Measurements from ENCODE around the gene TMEM184B. TPM values are rescaled to one million over a fixed set of nuclear protein-coding genes. Genes with fewer than 3 reads are reported as not detected.

The TMEM184B gene
- total RNA-seq, 1 donor from 2014 or later = 88.0 TPM

- TF ChIP-seq CTCF (IDR thresholded peaks at IDR 0.05) = no peak
- Mint-ChIP-seq H3K9me3 (ENCODE audit: unreplicated experiment) (no peaks in the 10 kb centered on the region), H3K4me1 (ENCODE audit: unreplicated experiment) (peaks cover 23% of the 10 kb centered on the region), H3K27me3 (ENCODE audit: unreplicated experiment) (no peaks in the 10 kb centered on the region), H3K36me3 (ENCODE audit: unreplicated experiment) (peaks cover 12% of the 10 kb centered on the region), H3K27ac (ENCODE audit: unreplicated experiment) (no peak overlapping the region), H3K4me3 (ENCODE audit: unreplicated experiment) (no peak overlapping the region)
- DNase-seq (ENCODE audit: extremely low spot score, unreplicated experiment) = no peak
These were observed 60.4 kb downstream of the TMEM184B start for GRCh38 chr22:38212442-38212841.

DNA sequence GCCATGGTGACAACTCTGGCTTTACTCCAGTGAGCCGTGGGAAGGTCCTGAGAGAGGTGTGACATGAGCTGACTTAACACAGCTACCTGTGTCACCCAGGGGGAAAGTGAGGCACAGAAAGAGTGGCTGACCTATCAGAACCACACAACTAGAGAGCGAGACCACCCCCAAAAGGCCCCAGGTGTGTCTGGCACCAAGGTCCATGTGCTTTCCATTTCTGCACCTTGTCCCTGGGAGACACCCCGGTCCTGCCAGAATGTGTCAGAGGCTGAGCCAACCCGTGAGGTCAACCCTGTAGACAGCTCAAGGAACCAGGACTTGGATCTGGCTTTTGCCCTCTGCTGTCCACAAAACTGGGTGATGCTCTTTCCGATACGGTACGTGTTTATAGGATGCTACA is 61.3 kb downstream of the TMEM184B start:
- no peak overlapping the region for H3K4me3 Mint-ChIP-seq (ENCODE audit: unreplicated experiment)
- no peak overlapping the region for H3K27ac Mint-ChIP-seq (ENCODE audit: unreplicated experiment)
- H3K27me3 Mint-ChIP-seq (ENCODE audit: unreplicated experiment) = no peaks in the 10 kb centered on the region
- DNase-seq (ENCODE audit: extremely low spot score, unreplicated experiment) = no peak
- peaks cover 21% of the 10 kb centered on the region for H3K4me1 Mint-ChIP-seq (ENCODE audit: unreplicated experiment)
- no peaks in the 10 kb centered on the region for H3K9me3 Mint-ChIP-seq (ENCODE audit: unreplicated experiment)
- peaks cover 11% of the 10 kb centered on the region for H3K36me3 Mint-ChIP-seq (ENCODE audit: unreplicated experiment)
- no peak for TF ChIP-seq CTCF (IDR thresholded peaks at IDR 0.05)

GRCh38 chr22:38208551-38208968 is 64.2 kb downstream of the TMEM184B start:
- H3K27me3 Mint-ChIP-seq (ENCODE audit: unreplicated experiment) = no peaks in the 10 kb centered on the region
- no peak overlapping the region for H3K27ac Mint-ChIP-seq (ENCODE audit: unreplicated experiment)
- no peak overlapping the region for H3K4me3 Mint-ChIP-seq (ENCODE audit: unreplicated experiment)
- H3K36me3 Mint-ChIP-seq (ENCODE audit: unreplicated experiment) = peaks cover 4% of the 10 kb centered on the region
- H3K9me3 Mint-ChIP-seq (ENCODE audit: unreplicated experiment) = no peaks in the 10 kb centered on the region
- H3K4me1 Mint-ChIP-seq (ENCODE audit: unreplicated experiment) = peaks cover 33% of the 10 kb centered on the region
- no peak for TF ChIP-seq CTCF (IDR thresholded peaks at IDR 0.05)
- DNase-seq (ENCODE audit: extremely low spot score, unreplicated experiment) = no peak

GRCh38 chr22:38207898-38208432 is 64.8 kb downstream of the TMEM184B start:
- DNase-seq (ENCODE audit: extremely low spot score, unreplicated experiment) = no peak
- no peak for TF ChIP-seq CTCF (IDR thresholded peaks at IDR 0.05)
- H3K27me3 Mint-ChIP-seq (ENCODE audit: unreplicated experiment) = no peaks in the 10 kb centered on the region
- no peaks in the 10 kb centered on the region for H3K9me3 Mint-ChIP-seq (ENCODE audit: unreplicated experiment)
- H3K27ac Mint-ChIP-seq (ENCODE audit: unreplicated experiment) = no peak overlapping the region
- H3K4me1 Mint-ChIP-seq (ENCODE audit: unreplicated experiment) = peaks cover 34% of the 10 kb centered on the region
- no peak overlapping the region for H3K4me3 Mint-ChIP-seq (ENCODE audit: unreplicated experiment)
- H3K36me3 Mint-ChIP-seq (ENCODE audit: unreplicated experiment) = no peaks in the 10 kb centered on the region

DNA sequence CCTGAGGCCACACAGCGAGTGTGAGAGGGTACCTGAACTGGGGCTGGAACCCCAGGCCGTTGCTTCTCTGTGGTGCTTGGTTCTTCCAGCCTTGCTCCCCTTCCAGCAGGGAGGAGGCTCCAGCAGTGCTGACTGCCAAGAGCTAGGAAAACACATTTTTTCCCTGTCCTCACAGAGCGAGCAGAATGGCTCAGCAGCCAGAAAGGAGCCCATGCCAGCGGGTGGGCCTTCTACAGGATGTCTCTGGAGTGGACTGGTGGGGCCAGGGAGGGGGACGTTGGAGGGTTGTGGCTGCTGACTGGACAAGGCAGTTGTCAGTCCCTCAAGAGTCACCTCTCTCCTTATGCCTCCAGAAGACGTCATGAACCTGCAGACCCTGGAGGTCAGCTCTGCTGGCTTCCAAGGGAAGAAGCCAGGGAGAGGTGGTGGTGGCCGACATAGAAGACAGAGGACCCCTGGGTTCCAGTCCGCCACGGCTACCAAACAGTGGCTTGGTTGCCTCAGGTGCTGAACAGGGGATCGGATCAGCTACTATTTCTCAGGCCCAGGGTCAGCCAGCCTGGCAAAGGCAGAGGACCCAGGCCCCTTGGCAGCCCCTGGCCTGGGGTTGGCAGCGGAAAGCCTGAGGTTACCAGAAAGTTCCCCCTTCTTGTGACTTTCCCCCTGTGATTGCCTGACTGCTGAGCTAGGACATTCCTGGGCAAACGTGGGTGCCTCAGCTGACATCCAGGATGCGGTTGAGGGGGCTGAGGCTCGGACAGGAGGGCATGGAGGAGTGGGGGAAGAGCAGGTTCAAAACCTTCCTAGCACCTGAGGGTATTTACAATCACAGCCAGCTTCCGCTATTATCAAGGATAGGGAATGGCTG is 67.3 kb downstream of the TMEM184B start:
- Mint-ChIP-seq H3K4me1 (ENCODE audit: unreplicated experiment) (peaks cover 37% of the 10 kb centered on the region), H3K36me3 (ENCODE audit: unreplicated experiment) (no peaks in the 10 kb centered on the region), H3K27me3 (ENCODE audit: unreplicated experiment) (no peaks in the 10 kb centered on the region), H3K4me3 (ENCODE audit: unreplicated experiment) (peak overlapping the region; percentile 2), H3K9me3 (ENCODE audit: unreplicated experiment) (no peaks in the 10 kb centered on the region), H3K27ac (ENCODE audit: unreplicated experiment) (peak overlapping the region; percentile 95)
- TF ChIP-seq CTCF (IDR thresholded peaks at IDR 0.05) = no peak
- no peak for DNase-seq (ENCODE audit: extremely low spot score, unreplicated experiment)

Data from osteocyte (in vitro differentiated cells).